GM19438 (cell line): ENCODE measurements around the gene EHBP1L1.

Experiments
- ATAC-seq: cut with Tn5 transposase; IDR thresholded peaks from one replicate; pipeline ENCODE4 v1.9.1; 2021; ENCODE audit warnings: low read depth; ENCODE audit not compliant: unreplicated experiment

Gene EHBP1L1

DNA sequence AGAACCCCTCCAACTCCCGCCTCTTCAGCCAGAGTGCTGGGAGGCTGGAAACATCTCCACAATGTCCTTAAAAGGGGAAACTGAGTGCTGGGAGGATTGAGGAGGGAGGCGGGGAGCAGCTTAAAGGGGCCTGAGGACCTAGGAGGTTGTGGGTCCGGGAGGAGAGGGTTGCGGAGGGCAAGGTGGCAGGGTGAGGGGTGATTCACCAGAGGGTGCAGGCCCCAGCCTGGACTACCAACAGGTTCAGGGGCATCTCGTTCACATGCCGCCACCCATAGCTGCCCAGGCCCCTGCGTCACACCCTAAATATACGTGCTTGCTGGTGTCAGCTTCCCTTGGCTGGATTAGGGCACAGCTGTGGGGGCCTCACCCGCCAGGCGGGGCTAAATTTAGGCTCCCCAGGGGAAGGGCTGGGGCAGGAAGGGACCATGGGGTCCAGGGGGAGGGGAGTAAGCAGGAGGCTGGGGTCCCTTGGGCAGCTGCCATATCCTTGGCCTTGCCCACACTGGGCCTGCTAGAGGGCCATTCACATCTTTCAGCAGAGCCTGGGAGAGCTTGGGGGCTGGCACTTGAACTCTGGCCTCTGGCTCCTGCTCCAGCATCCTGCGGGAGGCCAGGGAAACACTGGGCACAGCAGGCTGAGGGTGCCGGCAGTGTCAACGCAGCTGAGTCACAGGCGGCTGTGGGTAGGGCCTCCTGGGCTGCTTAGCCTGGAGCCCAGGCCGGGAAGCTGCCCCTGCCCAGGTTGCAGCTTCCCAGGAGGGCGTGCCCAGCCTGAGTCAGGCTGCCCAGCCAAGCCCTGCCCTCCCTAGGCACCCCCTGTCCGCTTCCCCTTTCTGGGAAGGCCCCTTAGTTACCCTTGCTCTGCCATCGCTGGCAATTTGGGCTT lies 1.3 kb downstream of the EHBP1L1 start:
- no peak for ATAC-seq

DNA sequence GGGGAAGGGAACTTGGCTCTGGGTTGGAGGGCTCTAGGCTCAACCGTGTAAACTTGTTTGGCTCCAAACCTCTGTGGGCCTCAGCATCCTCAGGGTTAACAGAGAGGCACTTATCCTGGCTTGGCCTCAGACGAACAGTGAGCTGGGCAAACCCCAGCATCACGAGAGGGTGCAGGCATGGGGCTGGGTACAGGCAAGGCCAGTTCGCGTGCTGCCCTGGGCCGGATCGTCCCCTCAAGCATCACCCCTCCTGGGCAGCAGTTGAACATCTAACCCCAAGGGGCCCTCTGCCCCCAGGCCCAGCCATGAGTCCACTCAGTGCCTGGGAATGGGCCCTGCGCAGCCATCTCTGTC lies 1.9 kb downstream of the EHBP1L1 start:
- ATAC-seq: no peak

DNA sequence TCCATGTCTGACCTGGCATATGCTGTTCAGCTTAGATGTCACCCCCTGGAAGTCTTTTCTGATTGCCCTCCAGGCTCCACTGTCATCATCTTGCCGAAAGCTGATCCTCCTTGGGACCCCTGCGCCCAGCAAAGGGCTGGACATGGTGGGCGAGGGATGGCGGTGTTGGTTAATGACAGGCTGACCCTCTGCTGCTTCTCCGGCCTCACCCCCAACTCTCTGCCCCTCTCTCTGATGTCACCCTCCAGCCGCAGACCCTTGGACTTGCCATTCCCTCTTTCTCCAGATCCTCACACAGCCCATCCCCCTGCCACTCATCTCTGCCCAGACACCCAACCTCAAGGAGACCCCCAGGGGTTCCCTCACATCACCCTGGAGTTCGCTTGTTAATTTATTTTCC lies 2.3 kb downstream of the EHBP1L1 start:
- no peak for ATAC-seq

DNA sequence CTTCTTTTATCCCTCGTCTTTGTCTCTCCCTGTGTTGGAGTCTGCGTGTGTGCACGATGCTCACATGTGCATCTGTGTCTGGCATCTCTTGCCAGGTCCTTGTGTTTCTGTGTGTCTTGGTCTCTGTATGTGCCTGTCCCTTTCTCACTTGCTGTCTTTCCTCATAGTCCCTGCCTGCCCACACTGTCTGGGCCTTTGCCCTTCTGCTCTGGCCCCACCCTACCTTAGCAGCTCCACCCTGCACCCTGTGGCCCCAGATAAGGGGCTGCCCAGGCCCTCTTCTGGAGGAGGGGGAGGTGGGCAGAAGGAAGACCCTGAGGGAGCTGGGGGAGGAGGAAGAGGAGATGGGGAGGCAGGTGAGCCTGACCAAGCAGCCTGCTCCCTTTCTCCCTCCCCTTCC lies 2.8 kb downstream of the EHBP1L1 start:
- no peak for ATAC-seq

DNA sequence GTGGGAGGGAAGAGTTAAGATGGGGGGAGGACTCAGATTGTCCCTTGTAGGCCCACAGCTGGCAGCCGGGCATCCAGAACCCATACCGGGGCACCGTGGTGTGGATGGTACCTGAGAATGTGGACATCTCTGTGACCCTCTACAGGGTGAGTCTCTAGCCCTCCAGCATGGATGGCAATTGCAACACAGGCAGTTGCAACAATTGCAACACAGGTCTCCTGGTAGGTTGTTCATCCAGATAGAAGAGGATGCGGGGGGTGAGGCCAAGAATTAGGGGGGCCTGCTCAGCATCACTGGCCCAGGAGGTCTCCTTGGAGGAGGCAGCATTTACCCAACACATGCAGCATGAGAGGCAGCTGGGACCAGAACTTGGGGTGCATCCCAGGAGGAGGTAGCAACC lies 3.4 kb downstream of the EHBP1L1 start:
- no peak for ATAC-seq

DNA sequence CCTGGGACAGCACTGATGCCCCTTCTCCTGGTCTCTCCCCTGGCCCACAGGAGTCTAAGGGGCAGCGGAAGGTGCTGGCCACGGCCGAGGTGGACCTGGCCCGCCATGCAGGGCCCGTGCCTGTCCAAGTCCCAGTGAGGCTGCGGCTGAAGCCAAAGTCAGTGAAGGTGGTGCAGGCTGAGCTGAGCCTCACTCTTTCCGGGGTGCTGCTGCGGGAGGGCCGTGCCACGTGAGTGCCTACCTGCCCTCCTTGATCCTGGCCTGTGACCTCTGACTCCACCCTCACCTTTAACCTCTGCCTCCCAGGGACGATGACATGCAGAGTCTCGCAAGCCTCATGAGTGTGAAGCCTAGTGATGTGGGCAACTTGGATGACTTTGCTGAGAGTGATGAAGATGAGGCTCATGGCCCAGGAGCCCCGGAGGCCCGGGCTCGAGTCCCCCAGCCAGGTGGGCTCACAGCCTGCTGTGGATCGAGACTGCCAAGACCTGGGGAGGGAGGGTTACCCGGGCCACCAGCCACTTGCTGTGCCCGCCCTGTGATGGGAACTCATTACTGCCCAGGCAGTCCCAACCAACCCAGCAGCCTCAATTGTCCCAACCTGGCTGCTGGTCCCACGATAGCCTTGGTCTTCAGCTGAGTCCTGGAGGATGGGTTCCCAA lies 4.3 kb downstream of the EHBP1L1 start:
- no peak for ATAC-seq

DNA sequence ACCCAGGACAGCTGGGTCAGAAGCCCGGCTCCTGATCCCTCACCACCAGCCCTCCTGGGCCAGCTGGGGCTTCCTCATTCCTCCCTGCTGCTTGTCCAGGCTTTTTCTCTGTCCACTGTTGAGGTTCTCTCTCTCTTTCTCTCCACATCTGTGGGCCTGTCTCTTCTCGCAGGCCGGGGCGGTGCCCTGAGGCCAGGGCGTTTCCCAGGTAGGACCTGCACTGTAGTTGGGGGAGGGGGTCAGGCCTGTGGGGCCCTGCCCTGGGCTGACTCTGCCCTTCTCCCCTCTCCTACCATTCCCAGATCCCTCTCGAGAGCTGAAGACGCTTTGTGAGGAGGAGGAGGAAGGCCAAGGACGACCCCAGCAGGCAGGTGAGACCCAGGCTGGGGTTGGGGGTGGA lies 4.9 kb downstream of the EHBP1L1 start:
- no peak for ATAC-seq

DNA sequence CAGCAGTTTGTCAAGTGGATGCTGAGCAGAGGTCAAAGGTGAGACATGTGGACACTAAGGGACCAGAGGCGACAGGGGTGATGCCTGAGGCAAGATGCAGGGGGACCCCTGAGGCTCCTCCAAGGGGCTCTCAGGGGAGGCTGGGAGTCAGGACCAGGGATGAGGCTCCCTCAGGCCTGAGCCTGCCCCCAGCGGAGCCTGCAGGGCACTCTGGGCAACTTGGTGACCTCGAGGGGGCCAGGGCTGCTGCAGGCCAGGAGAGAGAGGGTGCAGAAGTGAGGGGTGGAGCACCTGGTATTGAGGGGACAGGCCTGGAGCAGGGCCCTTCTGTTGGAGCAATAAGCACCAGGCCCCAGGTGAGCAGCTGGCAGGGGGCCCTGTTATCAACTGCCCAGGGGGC lies 6.1 kb downstream of the EHBP1L1 start:
- no peak for ATAC-seq

DNA sequence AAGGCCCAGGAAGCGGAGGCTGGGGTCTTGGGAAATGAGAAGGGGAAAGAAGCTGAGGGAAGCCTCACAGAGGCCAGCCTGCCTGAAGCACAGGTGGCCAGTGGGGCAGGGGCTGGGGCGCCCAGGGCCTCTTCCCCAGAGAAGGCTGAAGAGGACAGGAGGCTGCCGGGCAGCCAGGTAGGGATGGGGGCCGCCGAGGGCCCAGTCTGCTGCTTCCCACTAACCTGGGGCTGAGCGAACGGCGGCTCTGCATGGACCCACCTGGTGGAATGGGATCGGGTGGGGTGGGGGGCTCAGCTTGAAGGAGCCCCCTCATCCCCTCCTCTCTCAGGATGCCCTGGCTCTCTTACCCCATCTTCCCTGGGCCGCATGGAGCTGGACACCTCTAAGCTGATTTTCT lies 7.7 kb downstream of the EHBP1L1 start:
- ATAC-seq: no peak

DNA sequence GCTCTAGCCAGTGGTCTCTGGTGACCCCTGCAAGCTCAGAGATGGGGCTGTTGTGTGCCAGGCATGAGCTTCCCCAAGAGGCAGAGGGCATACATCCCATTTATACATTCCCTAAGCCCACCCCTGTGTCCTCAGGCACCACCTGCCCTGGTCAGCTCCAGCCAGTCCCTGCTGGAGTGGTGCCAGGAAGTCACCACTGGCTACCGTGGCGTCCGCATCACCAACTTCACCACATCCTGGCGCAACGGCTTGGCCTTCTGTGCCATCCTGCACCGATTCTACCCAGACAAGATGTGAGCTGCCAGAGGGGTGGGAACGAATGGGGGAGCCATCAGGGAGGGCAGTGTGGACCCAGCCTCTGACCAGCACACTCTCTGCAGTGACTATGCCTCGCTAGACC lies 8.3 kb downstream of the EHBP1L1 start:
- no peak for ATAC-seq

DNA sequence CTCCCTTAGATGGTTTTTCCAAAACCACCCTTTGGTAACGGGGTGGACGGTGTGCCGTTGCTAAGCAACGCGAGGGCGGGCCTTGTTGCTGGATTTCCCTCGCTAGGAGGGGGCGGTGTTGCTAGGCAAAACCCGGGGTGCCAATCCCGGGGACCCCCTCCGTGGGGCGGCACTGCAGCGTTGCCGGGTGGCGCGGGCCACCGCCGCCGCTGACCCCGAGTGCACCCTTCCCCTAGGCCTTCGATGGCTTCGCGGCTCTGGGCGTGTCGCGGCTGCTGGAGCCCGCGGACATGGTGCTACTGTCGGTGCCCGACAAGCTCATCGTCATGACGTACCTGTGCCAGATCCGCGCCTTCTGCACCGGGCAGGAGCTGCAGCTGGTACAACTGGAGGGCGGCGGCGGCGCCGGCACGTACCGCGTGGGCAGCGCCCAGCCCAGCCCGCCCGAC lies 8.9 kb downstream of the EHBP1L1 start:
- no peak for ATAC-seq

DNA sequence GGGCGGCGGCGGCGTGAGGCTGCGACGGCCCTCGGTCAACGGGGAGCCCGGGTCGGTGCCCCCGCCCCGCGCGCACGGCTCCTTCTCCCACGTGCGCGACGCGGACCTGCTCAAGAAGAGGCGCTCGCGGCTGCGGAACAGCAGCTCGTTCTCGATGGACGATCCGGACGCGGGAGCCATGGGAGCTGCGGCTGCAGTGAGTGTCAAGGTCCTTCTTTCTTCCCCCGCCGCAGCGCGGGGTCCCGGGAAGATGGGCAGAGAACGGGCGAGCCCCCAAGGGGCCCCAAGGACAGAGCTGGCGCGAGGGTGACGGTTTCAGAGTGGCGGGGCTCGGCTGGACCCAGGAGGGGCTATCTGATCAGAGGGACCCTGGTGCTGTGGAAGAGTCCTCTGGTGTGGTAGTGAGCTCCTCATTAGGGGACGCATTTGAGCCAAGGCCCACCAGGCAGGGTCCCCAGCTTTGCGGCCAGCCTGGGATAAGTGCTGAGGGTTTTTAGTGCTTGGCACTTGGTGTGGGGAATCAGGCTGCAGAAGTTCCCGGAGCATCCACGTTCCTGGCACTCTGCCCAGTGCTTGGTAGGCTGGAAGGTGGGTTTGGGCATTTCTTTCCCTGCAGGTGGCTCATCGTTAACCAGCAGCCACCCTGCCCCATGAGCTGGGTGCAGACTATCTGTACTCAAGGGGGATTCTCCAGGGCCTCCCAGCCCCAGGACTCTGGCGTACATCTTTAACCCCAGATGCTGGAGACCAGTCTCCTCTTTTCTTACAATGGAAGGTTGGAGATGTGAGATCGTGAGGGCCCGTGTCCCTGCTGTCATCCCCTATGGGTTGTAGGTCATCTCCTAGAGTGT lies 9.8 kb downstream of the EHBP1L1 start:
- ATAC-seq: no peak

DNA sequence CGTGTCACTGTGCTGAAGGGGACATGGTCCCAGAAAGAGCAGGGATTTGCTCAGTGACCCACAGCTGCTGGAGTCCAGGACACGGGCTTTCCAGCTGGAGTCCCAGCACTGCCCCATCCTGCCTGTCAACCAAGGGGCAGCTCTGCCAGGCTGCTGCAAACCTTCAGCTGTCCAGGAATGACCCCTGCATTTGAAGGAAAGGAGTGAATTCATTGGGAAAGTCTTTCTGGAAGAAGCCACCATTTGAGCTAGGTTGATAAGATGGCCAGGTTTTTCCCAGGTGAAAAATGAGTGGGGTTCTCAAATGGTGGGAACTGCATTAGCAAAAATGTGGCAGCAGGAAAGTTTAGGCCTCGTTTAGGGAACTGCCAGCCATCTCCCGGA lies 10.4 kb downstream of the EHBP1L1 start:
- no peak for ATAC-seq

DNA sequence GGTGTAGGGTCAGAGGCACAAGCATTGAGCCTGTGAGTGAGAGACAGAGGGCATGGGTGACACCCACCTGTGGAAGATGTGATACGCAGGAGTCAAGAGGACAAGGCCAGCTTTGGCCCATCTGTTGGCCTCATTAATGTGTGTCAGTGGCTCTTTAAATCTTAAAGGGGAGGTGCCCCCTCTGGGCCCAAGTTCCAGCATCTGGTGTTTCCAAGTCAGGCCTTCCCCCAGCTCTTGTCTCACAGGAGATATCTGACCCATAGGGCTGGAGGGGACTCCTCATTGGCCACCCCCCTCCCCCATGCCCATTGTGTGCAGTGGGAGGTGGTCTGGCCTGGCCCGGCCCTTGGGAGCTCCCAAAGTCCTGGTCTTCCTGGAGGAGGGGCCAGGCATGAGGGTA lies 10.8 kb downstream of the EHBP1L1 start:
- ATAC-seq: no peak

DNA sequence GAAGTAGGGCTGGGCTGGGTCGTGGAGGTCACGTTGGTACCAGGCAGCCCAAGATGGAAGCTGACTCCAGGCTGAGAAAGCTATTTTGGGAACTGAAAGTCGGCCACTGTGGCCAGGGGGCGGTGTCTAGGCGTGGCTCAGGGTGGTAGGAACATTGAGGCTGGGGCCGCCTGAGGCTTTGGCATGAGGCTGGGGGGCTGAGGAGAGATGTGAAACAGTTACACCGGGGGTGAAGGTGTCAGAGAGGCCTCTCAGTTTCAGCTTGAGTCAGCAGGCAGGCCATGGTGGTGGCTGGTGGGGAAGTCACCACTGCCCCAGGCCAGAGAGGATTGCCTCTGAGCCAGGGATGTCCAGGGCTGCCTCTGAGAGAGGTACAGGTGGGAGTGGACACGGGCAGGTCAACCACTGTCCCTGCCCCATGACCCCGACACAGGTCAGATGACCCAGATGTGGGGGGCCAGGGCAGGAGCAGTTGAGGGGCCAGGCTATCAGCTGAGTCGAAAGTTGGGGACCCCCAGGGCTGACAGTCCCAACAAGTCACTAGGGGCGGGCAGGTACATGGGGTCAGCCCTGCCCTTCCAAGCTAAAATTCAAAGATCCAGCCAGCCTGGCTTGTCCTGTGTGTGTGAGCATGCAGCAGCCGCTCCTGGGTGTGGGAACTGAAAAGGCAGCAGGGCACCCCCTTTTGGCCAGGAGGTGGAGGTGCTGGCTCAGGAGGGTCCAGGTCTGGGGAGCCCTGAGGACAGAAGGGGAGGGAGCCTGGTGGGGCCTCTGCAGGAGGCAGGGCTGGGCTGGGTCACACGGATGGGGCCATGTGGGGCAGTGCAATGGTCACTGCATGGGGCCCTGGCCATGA lies 12.6 kb downstream of the EHBP1L1 start:
- peak; percentile 79 for ATAC-seq

DNA sequence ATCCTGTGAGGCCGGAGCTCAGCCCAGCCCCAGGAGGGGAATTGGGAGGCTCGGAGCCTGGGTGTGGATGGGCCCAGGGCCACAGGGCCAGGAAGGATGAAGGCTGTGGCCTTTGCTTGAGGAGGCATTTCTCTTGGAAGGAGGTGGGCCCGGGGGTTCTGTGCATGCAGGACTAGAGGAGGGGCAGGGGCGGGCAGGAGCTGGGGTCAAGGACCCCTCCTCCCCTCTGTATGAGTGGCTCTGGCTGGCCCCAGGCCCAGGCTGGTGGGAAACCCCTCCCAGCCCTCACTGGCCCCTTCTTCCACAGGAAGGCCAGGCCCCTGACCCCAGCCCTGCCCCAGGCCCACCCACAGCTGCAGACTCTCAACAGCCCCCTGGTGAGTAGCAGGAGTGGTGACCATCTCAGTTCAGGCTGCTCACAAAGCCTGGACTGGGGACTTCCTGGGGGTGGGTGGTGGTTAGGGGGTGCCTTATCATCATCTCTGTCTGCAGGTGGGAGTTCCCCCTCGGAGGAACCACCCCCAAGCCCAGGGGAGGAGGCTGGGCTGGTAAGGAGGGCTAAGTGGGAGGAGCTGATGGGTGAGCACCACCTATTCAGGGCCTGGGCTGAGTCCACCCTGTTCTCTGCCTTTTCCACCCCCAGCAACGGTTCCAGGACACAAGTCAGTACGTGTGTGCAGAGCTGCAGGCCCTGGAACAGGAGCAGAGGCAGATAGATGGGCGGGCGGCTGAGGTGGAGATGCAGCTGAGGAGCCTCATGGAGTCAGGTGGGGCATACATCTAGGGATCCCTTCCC lies 13.8 kb downstream of the EHBP1L1 start:
- ATAC-seq: no peak

DNA sequence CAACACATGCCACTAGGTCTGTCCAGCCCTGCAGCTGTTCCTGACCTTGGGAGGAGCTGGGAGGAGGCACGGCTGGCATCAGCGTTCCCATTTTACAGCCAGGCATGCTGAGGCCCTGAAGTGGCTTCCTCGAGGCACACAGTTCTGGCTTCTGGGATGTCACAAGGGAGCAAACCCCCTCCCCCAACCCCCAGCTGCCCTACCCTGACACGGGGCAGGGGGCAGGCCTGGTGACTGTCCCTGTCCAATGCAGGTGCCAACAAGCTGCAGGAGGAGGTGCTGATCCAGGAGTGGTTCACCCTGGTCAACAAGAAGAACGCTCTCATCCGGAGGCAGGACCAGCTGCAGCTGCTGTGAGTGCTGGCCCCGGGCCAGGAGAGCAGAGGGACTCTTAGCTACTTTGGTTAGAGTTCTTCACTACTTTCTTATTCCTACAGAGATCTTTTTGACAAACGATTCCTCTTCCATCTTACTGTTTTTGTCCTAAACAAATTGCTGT lies 14.4 kb downstream of the EHBP1L1 start:
- no peak for ATAC-seq

DNA sequence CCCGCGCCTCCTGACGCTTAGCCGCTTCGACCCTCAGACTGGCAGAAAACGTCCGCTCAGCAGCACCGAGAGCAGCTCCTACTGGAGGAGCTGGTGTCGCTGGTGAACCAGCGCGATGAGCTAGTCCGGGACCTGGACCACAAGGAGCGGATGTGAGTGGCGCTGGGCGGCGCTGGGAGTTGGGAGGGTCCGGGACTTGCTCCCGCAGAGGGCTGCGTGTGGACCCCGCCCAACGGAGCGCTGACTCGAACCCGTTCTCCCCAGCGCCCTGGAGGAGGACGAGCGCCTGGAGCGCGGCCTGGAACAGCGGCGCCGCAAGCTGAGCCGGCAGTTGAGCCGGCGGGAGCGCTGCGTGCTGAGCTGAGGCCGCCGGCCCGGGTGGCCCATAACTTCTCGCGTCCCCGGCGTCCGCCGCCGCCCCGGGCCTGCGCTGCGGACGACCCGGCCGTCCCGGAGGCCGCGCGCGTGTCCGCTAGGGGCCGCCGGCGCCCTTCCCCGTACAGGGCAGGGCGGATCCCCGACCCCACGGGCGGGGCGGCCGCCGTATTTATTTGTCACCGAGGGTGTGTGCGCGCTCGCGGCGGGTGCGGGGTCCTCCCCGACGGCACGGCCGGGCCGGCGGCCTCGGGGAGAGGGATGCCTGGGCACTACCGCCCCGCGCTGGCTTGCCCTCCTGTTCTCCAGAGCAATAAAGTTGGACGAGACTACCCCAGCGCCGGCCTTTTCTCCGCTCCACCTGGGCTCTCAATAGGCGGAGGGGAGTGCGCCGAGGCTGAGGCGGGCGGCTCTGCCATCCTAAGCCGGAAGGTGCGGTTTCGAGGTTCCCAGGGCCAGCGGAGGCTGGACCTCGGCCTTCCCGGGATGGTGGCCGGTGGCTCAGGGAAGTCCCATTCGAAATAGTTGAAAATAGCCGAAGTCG lies 16.3 kb downstream of the EHBP1L1 start:
- ATAC-seq: no peak
